Measurements from ENCODE around the gene CERCAM. TPM values are rescaled to one million over a fixed set of nuclear protein-coding genes. Genes with fewer than 3 reads are reported as not detected.

The CERCAM gene
- total RNA-seq, 1 donor from 2014 or later = 8.5 TPM

GRCh38 chr9:128390813-128391711 is 29.6 kb upstream of the CERCAM start:
- no peak overlapping the region for H3K27ac ChIP-seq (replicated peaks)
- no peaks in the 10 kb centered on the region for H3K9me3 ChIP-seq (replicated peaks)
- DNase-seq = no peak
- H3K27me3 ChIP-seq (ENCODE audit: low read depth) = peaks cover 14% of the 10 kb centered on the region
- no peak for TF ChIP-seq CTCF (IDR thresholded peaks at IDR 0.05; ENCODE audit: borderline replicate concordance)
- H3K4me1 ChIP-seq = no peaks in the 10 kb centered on the region
- intact Hi-C loops (cut with micrococcal nuclease) = no loop called here
- peaks cover 69% of the 10 kb centered on the region for H3K36me3 ChIP-seq
- H3K4me3 ChIP-seq = no peak overlapping the region

DNA sequence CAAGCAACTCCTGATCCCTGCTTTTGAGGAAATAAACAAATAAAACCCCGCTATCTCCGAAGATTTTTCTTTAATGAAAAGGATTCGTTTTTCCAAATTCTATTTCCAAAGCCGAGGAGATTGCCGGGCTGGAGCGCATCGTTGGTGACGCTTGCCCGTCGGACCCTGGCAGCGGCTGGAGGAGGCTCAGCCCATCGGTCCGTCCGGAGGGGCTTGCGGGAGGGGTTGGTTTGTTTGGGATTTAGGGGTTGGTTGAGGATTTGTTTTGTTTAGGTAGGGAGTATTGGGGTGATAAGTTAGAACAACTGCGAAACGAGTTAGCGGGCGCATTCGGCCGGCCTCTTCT is 28.7 kb upstream of the CERCAM start:
- peaks cover 14% of the 10 kb centered on the region for H3K27me3 ChIP-seq (ENCODE audit: low read depth)
- H3K4me3 ChIP-seq = no peak overlapping the region
- DNase-seq = no peak
- no peak for TF ChIP-seq CTCF (IDR thresholded peaks at IDR 0.05; ENCODE audit: borderline replicate concordance)
- no peak overlapping the region for H3K27ac ChIP-seq (replicated peaks)
- intact Hi-C loops (cut with micrococcal nuclease) = no loop called here
- peaks cover 6% of the 10 kb centered on the region for H3K4me1 ChIP-seq
- H3K9me3 ChIP-seq (replicated peaks) = no peaks in the 10 kb centered on the region
- peaks cover 60% of the 10 kb centered on the region for H3K36me3 ChIP-seq

GRCh38 chr9:128392302-128393144 is 28.1 kb upstream of the CERCAM start:
- no peak for TF ChIP-seq CTCF (IDR thresholded peaks at IDR 0.05; ENCODE audit: borderline replicate concordance)
- intact Hi-C loops (cut with micrococcal nuclease) = no loop called here
- peaks cover 14% of the 10 kb centered on the region for H3K27me3 ChIP-seq (ENCODE audit: low read depth)

GRCh38 chr9:128393145-128393775 is 27.4 kb upstream of the CERCAM start:
- Histone ChIP-seq H3K9me3 (replicated peaks) (no peaks in the 10 kb centered on the region), H3K4me3 (no peak overlapping the region), H3K27ac (replicated peaks) (no peak overlapping the region), H3K36me3 (peaks cover 47% of the 10 kb centered on the region), H3K4me1 (peaks cover 15% of the 10 kb centered on the region), H3K27me3 (ENCODE audit: low read depth) (peaks cover 17% of the 10 kb centered on the region)
- TF ChIP-seq CTCF (IDR thresholded peaks at IDR 0.05; ENCODE audit: borderline replicate concordance) = no peak
- DNase-seq = no peak
- intact Hi-C loops (cut with micrococcal nuclease) = no loop called here

More at GRCh38 chr9:128392302-128393144, 28.1 kb upstream of the CERCAM start:
- no peak overlapping the region for H3K4me3 ChIP-seq
- H3K4me1 ChIP-seq = peaks cover 12% of the 10 kb centered on the region
- H3K27ac ChIP-seq (replicated peaks) = no peak overlapping the region
- H3K36me3 ChIP-seq = peaks cover 54% of the 10 kb centered on the region
- no peak for DNase-seq
- no peaks in the 10 kb centered on the region for H3K9me3 ChIP-seq (replicated peaks)

DNA sequence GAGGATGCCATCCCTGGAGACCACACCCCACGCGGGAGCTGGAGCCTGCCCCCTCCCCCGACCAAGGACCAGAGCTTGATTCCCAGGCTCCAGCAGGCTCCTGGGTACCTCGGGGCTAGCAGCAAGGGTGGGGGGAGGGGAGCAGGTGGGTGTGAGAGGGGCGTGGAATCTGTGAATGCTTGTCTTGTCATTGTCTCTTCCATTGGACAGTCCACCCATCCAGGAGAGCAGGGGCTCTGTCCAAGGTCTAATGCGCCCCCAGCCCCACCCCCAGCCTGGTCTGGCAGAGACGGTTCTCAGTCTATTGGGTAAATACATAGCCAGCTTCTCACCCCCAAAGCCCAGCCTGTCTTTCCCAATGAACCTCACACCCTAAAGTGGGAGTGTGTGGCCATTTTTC is 26.7 kb upstream of the CERCAM start:
- no peak overlapping the region for H3K4me3 ChIP-seq
- H3K36me3 ChIP-seq = peaks cover 40% of the 10 kb centered on the region
- intact Hi-C loops (cut with micrococcal nuclease) = no loop called here
- no peak overlapping the region for H3K27ac ChIP-seq (replicated peaks)
- TF ChIP-seq CTCF (IDR thresholded peaks at IDR 0.05; ENCODE audit: borderline replicate concordance) = no peak
- peaks cover 15% of the 10 kb centered on the region for H3K4me1 ChIP-seq
- peaks cover 24% of the 10 kb centered on the region for H3K27me3 ChIP-seq (ENCODE audit: low read depth)
- DNase-seq = no peak
- no peaks in the 10 kb centered on the region for H3K9me3 ChIP-seq (replicated peaks)

Data from left ventricle myocardium inferior (tissue), 1 donor.